DMS153 treated with DMSO at 0.1 percent for 48 hours (cell line): ENCODE data around the gene CEP164.
"Not testable (repeated sequence)": the region's sequence is repeated elsewhere in the genome, so short reads cannot be mapped to it uniquely, and the experiment has no call there.

ENCODE experiments used
- DNase-seq: peaks from one replicate; lab custom pipeline; 2025; ENCODE audit not compliant: unreplicated experiment; lab: John Stamatoyannopoulos, UW

Gene CEP164

DNA sequence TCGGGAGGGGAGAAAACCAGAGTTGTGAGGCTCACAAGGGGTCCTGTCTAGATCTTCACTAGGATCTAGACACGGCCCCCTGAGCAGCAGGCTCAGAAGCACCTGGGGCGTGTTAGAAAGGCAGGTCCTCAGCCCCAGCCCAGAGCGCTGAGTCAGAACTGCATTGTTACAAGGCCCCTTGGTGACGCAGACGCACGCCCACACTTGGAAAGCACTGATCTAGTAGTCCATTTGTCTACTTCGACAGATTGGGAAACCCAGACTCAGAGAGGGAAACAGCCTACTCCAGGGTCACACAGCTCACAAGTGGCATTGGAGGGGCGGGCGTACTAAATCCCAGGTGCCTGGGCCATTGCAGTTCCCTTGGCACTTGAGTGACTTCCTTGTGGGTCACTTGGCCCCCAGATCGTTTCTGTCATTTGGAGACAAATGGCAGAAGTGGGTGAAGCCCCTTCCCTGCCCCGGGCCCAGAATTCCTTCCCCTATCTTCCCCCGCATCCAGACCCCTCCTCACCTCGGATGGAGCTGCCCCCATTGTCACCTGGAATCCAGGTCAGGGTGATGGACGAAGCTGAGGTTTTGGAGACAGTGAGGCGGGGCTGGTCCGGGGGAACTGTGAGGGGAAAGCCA, 110.8 kb downstream of the CEP164 start:
- no peak for DNase-seq

DNA sequence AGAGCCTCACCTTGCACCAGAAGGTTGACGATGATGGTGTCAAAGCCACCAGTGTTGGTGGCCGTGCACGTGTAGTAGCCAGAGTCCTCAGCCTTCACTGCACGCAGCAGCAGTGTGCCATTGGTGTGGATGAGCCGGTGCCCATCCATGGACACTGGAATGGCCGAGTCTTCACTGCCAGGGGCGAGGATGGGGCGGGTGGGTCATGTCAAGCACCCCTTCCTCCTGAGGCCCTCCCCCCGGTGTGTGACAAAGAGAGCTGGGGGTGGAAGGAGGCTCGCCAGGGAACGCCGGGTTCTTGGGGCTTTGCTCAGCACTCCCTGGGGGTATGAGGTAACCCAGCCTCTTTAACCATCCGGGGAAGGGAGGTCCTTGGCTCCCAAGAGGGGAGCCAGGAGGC, 111.6 kb downstream of the CEP164 start:
- no peak for DNase-seq

DNA sequence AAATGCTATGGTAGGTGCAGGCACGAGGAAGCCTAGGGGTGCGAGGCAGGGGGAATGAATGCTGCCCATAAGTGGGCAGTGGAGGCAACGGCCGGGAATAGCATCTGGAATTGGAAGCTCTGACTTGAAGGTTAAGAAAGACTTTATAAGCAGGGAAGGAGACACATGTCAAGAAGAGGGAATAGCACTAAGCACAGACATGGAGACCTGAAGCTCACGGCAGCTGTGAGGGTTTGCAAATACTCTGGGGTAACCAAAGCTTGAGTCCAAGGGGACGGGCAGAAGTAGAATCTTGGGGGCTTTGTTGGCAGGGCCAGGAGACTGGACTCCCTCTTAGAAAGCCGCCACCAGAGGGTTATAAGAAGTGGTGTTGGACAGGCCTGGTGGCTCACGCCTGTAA, 112.6 kb downstream of the CEP164 start:
- no peak for DNase-seq

DNA sequence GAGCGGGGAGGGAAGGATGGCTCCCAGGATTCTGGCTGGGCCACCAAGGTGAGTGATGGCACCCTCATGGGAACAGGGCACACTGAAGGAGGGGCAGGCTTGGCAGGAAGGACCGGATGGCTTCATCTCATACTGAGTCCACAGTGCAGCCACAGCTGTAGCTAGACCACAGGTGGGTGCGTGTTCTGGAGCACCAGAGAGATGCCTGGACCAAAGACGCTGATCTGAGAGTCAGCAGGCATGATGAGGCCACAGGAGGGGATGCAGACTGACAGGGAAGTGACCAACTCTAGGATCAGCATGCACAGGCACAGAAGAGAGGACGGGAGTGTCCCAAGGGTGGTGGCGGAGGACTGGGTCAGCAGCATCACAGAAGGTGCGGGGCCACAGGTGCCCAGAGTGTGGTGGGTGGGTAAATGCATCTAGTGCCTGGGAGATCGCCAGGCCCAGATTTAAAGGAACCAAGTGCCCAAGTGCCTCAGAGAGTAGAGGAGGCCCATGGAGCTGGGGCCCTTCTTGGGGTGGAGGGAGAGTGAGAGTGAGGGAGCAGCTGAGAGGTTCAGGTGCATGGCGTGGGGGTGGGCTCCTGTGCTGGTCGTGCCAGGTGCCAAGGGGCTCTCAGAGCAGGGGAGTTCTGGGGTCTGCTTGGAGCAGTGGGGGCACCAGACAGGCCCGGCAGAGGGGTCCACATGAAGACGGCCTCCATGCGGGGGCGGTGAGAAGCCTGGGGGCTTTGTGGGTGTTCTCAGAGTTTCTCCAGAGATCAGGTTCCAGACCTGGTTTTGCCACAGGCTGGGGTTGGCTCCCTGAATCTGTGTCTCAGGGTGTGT, 113.7 kb downstream of the CEP164 start:
- DNase-seq, result no peak

DNA sequence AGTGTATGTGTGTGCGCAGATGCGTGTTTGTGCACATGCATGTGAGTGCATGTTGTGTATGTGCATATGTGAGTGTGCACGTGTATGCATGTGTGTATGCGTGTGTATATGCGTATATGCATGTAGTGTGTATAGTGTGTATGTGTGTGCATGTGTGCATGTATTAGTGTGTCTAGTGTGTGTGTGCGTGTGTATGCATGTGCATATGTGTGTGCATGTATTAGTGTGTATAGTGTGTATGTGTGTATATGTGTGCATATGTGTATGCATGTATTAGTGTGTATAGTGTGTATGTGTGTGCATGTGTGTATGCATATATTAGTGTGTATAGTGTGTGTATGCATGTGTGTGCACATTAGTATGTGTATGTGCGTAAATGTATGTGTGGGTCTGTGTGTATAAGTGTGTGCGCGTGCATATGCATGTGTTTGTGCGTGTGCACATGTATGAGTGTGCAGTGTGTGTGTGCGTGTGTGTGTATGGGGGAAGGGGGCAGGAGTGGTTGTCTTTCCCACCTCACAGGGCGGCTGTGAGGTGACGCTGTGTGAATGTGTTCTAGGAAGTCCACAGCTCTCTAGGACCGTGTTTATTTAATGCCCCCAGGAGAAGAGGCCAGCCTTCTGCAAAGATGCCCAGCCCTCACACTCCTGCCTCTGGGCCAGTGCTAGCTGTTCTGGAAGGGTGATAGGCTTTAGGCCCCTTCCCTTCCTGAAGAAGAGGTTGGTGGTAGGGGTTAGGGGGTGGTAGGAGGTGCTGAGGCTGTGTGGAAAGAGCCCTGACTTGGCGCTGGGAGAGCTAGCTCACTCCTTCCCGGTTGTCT, 114.6 kb downstream of the CEP164 start:
- DNase-seq, result no peak

DNA sequence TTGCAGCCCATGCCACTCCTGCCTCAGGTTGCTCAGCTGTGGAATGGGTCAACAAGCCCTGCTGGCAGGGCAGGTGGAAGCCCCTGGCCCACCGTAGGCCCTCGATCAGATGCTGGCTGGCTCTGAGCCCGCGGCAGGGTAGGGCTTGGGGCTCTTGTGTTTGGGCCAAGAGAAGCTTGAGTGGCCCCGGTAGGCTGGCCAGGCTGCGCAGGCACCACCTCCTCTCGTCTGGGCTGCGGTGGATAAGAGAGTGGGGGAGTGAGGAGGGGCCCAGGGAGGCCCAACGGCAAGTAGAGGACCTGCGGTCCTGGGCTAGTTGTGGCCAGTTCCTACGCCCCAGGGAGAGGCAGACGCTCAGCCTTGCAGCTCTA, 115.2 kb downstream of the CEP164 start:
- DNase-seq, result no peak

DNA sequence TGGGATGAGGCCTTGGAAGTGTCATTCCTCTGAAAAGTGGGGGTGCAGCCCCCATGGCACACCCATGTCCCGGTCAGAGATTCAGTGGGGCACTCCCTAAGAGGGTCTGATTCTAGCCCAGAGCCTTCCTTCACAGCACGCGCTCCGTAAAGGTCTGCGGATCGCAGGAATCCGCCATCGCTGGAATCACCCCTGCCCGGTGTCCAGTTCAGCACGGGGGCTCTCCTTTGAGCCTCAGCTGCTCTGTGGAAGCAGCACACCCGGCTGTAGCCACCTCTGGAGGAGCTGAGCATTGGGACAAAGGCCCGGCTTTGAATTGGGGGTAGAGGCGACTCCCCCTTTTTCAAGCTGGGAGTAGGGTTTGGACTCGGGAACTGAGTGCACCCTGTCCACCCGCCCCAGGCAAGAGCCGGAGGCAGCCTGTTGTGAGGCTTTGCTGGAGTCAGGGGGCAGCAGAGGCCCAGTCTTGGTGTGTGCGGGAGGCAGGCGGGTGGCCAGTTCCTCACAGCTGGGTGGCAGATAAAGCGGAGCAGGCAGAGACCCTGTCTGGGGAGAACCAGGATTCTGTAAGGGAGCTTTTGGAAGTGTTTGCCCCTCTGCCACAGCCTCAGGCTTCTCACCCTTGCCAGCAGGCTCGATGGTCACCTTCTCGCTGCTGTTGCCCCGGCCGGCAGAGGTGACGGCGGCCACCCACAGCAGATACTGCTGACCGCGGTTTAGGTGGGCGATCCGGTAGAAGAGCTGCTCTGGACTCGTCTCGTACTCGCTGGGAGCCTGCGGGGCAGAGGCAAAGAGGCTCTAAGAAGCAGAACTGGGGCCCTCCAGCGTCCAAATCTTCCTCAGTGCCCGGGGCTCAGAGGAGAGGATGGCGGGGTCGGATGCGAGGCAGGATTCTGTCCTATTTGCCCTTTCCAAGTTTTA, 115.9 kb downstream of the CEP164 start:
- peak; percentile 78 for DNase-seq

DNA sequence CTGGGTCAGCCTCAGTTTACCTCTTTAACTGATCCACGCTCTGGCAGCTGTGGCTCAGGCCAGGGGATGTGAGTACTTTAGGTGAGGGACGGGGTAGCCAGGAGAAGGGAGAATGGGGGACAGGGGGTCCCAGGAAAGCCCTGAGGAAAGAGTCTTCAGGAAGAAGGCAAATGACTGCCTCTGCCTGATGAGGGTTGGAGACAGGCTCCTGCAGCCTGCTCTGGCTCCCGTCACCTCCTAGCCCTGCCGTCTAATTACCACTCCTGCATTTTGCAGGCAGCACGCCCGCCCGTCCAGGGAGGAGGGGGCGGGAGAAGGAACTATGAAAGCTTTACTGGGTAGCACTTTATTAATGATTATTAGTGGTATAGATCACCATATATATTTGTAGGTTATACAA, 116.6 kb downstream of the CEP164 start:
- no peak for DNase-seq

DNA sequence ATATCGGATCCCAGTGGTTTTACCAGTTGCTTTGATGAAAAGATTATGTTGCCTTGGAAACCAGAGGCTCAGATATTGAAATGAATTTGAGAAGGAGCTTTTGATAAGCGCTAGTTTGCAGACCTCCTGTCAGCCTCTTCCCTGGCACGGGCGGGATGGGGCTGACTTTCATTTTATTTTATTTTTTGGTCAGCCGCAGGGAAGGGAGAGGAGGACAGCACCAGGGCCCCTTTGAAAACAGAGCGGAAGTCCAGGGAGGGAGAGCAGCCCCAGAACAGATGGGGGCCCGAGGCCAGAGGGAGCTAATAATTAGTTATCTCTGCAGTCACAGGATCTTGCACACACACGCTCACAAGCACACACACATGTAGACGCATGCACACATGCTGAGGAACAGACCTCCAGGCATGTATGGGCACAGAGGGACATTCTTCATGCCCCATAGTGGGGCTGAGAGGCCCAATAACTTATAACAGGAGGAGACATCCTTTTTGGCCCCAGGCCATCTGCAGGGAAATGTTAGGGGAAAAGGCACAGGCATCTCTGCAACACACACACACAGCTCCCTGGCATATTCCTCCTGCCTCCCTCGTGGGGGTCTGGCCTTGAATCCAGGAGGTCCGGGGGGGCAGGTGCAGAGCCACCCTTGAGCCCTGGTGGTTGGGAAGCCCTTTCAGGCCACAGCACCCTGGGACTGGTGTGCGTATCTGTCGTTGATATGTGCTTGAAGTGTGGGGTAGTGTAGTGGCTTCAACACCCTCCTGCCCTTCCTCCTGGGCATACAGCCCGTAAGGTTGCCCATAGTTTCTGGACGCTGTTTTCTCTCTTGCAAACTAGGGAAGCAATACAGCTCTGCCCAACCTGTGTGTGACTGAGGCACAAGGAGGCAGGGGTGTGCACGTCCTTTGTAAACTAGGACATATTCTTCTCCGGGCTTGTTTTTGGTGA, 117.3 kb downstream of the CEP164 start:
- DNase-seq, result no peak

DNA sequence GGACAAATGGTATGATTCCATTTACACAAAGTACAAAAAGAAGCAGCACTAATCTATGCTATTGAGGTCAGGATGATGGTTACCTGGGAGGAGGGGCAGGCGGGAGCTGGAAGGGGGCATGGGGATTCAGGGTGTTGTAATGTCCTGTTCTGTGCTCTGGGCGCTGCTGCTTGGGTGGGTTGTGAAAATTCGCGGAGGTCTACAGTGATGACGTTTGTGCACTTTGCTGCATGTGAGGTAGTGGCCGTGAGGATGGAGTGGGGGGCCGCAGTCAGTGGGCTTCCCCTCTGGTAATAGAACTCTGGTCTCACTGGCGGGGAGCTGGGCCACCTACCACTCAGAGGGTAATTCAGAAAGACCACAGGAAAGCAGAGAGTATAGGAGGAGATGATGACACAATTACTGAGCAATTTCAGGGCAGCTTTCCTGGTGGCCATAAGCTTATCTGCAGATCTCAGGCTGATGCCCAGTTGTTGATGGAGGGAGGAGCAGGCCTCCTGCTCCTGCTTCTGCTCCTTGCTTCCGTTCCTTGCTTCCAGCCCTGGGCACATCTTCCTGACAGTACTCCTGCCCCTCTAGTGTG, 121.5 kb downstream of the CEP164 start:
- no peak for DNase-seq

DNA sequence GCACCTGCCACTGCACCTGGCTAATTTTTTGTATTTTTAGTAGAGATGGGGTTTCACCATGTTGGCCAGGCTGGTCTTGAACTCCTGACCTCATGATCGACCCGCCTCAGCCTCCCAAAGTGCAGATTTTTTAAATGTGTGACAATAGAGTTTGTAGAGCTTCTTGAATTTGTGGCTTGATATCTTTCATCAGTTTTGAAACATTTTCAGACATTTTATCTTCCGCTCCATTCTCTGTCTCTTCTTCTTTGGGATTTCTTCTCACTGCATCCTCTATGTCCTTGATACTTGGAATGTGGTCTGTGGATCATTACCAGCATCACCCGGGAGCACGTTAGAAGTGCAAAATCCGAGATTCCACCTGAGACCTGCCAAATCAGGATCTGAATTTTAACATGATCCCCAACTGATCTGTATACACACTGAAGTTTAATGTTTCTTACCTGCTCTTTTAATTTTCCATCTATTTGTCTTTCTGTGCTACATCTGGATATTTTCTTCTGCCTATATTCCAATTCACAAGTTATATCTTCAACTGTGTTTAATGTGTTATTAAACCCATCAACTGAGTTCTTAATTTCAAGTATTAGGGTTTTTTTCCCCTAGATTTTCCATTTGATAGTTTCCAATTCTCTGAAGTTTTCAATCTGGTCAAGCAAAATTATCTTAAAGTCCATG, 126.4 kb downstream of the CEP164 start:
- DNase-seq, result no peak

DNA sequence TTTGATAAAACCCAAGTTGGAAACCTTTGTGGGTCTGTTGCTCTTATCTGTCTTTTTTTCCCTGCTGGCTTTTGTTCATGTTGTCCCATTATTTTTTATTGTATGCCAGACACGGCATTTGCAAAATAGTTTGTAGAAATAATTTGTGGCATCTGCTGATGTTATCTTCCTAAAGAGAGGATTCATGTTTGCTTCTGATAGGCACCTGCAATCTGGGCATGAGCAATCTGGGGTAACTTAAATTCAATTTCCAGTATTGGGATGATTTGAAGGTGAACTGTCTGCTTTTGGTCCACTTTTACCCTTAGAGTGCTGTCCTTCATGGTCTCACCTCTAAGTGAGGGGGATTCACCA, 126.9 kb downstream of the CEP164 start:
- no peak for DNase-seq

DNA sequence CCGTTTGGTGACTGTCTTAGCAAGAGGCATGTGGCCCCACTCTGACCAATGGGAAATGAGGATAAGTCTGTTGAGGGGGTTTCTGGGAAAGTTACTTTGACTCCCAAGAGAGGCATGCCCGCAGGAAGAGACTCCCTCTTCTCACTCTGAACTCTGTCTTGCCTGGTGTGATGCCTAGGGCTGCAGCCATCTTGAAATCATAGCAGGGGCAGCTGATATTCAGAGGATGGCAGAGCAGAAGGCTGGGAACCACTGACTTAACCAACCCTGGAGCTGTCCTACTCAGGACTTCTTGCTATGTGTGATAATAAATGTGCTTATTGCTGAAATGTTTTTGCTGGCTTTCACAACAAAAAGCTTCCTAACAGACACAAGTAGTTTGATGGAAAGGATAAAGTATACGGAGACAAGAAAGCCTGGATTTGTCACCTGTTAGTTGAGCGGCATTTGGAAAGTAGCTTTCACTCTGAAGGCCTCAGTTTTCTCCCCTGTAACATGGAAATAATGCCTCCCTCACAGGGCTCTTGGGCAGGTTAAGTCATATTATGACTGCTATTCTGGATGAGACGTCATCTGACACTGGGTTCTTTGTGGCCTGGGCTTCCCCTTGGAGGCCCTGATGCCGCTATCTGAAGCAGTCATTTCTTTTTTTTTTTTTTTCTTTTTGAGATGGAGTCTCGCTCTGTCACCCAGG, 128.5 kb downstream of the CEP164 start:
- DNase-seq, result no peak

DNA sequence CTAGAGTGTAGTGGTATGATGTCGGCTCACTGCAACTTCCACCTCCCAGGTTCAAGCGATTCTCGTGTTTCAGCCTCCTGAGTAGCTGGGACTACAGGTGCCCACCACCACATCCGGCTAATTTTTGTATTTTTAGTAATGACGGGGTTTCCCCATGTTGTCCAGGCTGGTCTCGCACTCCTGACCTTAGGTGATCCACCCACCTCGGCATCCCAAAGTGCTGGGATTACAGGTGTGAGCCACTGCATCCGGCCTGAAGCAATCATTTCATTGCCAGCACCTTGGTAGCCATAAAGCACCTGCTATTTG, 129.0 kb downstream of the CEP164 start:
- not testable (repeated sequence) for DNase-seq

DNA sequence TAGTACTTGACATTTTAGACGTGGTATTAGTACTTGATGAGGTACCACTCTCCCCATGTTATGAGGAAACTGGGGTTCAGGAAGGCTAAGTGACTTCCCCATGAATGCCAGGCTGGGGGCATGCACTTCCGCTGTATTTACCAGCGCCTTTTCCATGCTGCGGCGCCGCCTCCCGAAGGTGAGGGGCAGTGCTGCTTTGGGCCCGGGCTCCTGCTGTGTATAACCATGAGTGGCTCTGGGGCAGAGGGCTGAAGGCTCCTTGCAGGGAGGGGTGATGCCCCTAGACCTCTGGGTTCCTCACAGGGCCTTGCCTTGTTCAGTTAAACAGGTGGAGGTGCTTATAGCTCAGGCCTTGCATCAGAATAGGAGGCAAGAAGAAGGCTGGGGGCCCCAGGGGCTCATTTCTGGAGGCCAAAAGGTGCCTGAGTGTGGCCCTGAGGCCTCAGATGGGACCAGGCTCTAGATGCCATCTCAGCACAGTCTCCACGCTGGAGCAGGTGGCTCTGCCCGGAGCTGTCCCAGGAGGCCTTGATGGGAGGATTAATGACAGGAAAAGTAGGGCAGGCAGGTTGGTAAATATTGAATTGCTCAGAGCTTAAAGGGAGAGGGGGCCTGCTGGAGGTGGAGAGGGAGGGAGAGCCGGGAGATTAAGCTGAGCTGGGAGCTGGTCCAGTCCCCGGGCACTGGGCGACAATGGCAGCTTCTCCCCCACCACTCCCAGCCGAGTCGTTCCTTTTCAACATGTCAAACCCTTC, 129.6 kb downstream of the CEP164 start:
- DNase-seq, result peak; percentile 85

DNA sequence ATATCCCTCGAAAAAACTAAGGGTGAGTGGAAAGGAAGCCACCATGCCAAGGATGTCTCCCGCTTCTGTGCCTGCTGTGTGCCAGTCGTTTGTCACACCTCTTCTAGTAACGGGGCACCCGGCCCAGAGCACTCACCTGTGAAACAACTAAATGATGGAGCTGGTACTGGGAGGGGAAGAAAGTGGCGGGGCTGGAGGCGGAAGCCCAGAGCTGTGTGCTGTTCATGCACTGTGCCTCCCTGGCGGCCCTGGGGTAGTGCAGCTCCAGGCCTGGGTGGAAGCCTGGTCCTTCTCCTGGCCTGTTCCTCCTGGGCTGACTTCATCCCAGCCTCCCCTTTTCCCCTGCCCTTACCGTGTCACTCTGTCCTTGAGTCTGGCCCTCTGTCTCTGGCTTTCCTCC, 130.2 kb downstream of the CEP164 start:
- DNase-seq, result peak; percentile 85

DNA sequence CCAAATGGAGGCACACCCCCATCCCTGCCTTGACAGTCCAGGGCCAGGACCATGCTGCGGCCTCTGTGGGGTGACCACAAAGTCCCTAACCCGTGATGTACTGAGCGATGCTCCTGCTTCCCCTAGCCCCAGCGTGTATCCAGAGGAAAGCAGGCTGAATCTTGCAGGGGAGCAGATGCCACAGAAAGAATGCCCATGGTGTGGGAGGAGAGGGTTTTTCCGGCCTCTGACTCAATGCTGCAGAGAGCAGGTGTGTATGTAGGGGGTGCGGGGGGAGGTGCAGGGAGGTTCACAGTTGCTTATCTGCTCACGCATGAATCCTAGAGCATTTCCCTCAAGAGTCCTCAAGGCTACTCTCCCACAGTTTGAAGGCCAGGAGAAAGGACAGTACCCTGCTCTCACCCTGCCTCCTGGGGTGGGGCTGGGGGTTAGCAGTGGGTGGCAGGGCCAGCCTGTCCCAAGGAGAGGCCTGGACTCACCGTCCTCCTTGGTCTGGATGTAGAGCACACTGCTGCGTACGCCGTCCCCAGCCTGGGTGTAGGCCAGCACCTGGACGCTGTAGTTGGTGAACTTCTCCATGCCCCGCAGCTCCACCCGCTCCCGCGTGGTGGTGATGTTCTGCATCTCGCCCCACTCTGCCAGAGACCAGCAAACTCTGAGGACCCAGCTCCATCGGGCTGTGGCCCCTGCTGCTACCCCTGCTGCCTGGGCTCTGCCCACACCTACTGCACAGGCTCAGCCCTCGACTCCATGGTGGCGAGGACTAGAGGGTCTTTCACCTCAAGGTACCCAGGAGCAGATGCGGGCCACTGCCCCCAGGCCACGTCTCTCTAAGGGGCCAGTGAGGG, 130.8 kb downstream of the CEP164 start:
- peak; percentile 39 for DNase-seq
